Esophagus muscularis mucosa (tissue), 4 donors: ENCODE measurements around the gene PPP2R5B. TPM values are rescaled to one million over a fixed set of nuclear protein-coding genes. Genes with fewer than 3 reads are reported as not detected.

ENCODE experiments used
- DNase-seq: peaks from one replicate; pipeline ENCODE4 v3.0.0-alpha.2; 2017; ENCODE audit errors: extremely low spot score
- H3K27ac ChIP-seq, 4 donors: fragments of 200-600 bp; sonication (generic); replicated peaks in 1 of 4; 1 replicate in 3 of 4; 2 replicates in 1 of 4; pipeline ENCODE4 v1.5.1; 2016 to 2019; ENCODE audit warnings: mild to moderate bottlenecking in 1 of 4
- H3K27me3 ChIP-seq, 4 donors: fragments of 200-600 bp; sonication (generic); one replicate each; pipeline versions ENCODE4 v1.5.1 to v1.6.0; 2016 to 2019
- H3K36me3 ChIP-seq, 4 donors: fragments of 200-600 bp; sonication (generic); one replicate each; pipeline ENCODE4 v1.5.1; 2016 to 2019
- H3K4me1 ChIP-seq, 4 donors: fragments of 200-600 bp; sonication (generic); one replicate each; pipeline ENCODE4 v1.5.1; 2016 to 2019
- H3K4me3 ChIP-seq, 4 donors: fragments of 200-600 bp; sonication (generic); 1 replicate in 2 of 4; 2 replicates in 2 of 4; pipeline ENCODE4 v1.5.1; 2016 to 2019; ENCODE audit warnings: mild to moderate bottlenecking in 4 of 4, moderate library complexity in 1 of 4
- H3K9me3 ChIP-seq, 4 donors: fragments of 200-600 bp; sonication (generic); 1 replicate in 3 of 4; 2 replicates in 1 of 4; pipeline ENCODE4 v1.5.1; 2016 to 2019
- CTCF ChIP-seq, 3 experiments: fragments of 200-600 bp in 2 of 3; fragments of 450-650 bp in 1 of 3; sonication (generic) in 2 of 3; IDR thresholded peaks; one replicate each; pipeline ENCODE4 v1.5.1; 2017 to 2019; ENCODE audit warnings: antibody characterized with exemption in 3 of 3, mild to moderate bottlenecking in 2 of 3, moderate library complexity in 1 of 3
- EP300 ChIP-seq: sonication (generic); formaldehyde crosslinking; IDR thresholded peaks from one replicate; pipeline ENCODE4 v1.6.1; 2017; ENCODE audit warnings: antibody characterized with exemption
- POLR2A ChIP-seq: fragments of 450-650 bp; IDR thresholded peaks from one replicate; pipeline ENCODE4 v1.6.1; 2017; ENCODE audit warnings: antibody characterized with exemption, moderate library complexity, mild to moderate bottlenecking, low read depth
- POLR2AphosphoS5 ChIP-seq, 2 donors: sonication (generic); formaldehyde crosslinking; IDR thresholded peaks; one replicate each; pipeline ENCODE4 v1.6.1; 2017; ENCODE audit warnings: antibody characterized with exemption in 2 of 2
- WGBS: methylation state at CpG from one replicate; pipeline ENCODE4 v1.1.5; 2018; 5-methylcytosine and 5-hydroxymethylcytosine counted together
- intact Hi-C: fragments of 100-400 bp; cut with DNase I; formaldehyde crosslinking; loops from one replicate; pipeline ENCODE4 v1.15.1; 2023
- total RNA-seq, 4 donors: library from RNA; depleted of rRNA; stranded (reverse); fragments of >200 nt; gene quantifications; one replicate each; pipeline versions ENCODE4 v1.1.0 to v1.2.1, GENCODE V29; 2016

PPP2R5B gene
- total RNA-seq, 4 donors from 2014 or later, result 24.1 to 38.8 (median 29.0) TPM

- Histone ChIP-seq H3K4me3 (no peak overlapping the region), H3K4me1 (no peaks in the 10 kb centered on the region), H3K27me3 (peaks cover 0 to 4% (median 0%) of the 10 kb centered on the region in 4 donors), H3K36me3 (no peaks in the 10 kb centered on the region), H3K27ac (no peak overlapping the region), H3K9me3 (no peaks in the 10 kb centered on the region)
- intact Hi-C loops, result no loop called here
- WGBS, result 53% methylated on average over 5 of the region's 5 CpGs
- TF ChIP-seq CTCF (IDR thresholded peaks at IDR 0.05) (no peak), POLR2A (no peak), POLR2AphosphoS5 (IDR thresholded peaks at IDR 0.05) (no peak), EP300 (no peak)
- no peak for DNase-seq
Measured at GRCh38 chr11:64947208-64947814, 22.8 kb downstream of the PPP2R5B start.

- intact Hi-C loops, result no loop called here
- DNase-seq, result no peak
- TF ChIP-seq EP300 (no peak), POLR2AphosphoS5 (IDR thresholded peaks at IDR 0.05) (no peak), POLR2A (no peak), CTCF (IDR thresholded peaks at IDR 0.05) (no peak)
- Histone ChIP-seq H3K4me3 (no peak overlapping the region), H3K4me1 (no peaks in the 10 kb centered on the region), H3K27ac (no peak overlapping the region), H3K36me3 (no peaks in the 10 kb centered on the region), H3K27me3 (peaks cover 0 to 6% (median 0%) of the 10 kb centered on the region in 4 donors), H3K9me3 (no peaks in the 10 kb centered on the region)
- 69% methylated on average over 4 of the region's 4 CpGs for WGBS
Measured at GRCh38 chr11:64951529-64951928, 27.0 kb downstream of the PPP2R5B start.

GRCh38 chr11:64954201-64954600 lies 29.7 kb downstream of the PPP2R5B start:
- no peak overlapping the region for H3K4me3 ChIP-seq
- no peaks in the 10 kb centered on the region for H3K36me3 ChIP-seq
- peaks cover 0 to 11% (median 0%) of the 10 kb centered on the region in 4 donors for H3K27me3 ChIP-seq
- no peak for TF ChIP-seq POLR2AphosphoS5 (IDR thresholded peaks at IDR 0.05)
- no peak for TF ChIP-seq POLR2A
- TF ChIP-seq EP300, result no peak
- no peak for TF ChIP-seq CTCF (IDR thresholded peaks at IDR 0.05)
- H3K4me1 ChIP-seq, result no peaks in the 10 kb centered on the region
- H3K9me3 ChIP-seq, result no peaks in the 10 kb centered on the region
- WGBS, result 44% methylated on average over 5 of the region's 5 CpGs
- DNase-seq, result no peak
- H3K27ac ChIP-seq, result no peak overlapping the region
- intact Hi-C loops, result no loop called here

GRCh38 chr11:64959498-64959897 lies 35.0 kb downstream of the PPP2R5B start:
- no peak for DNase-seq
- intact Hi-C loops, result no loop called here
- no peaks in the 10 kb centered on the region for H3K4me1 ChIP-seq
- no peak overlapping the region for H3K4me3 ChIP-seq
- 75% methylated on average over 3 of the region's 3 CpGs for WGBS
- H3K9me3 ChIP-seq, result no peaks in the 10 kb centered on the region
- no peak overlapping the region for H3K27ac ChIP-seq
- H3K27me3 ChIP-seq, result peaks cover 0 to 5% (median 0%) of the 10 kb centered on the region in 4 donors
- no peaks in the 10 kb centered on the region for H3K36me3 ChIP-seq
- TF ChIP-seq POLR2AphosphoS5 (IDR thresholded peaks at IDR 0.05) (no peak), POLR2A (no peak), EP300 (no peak), CTCF (IDR thresholded peaks at IDR 0.05) (no peak)

- no peaks in the 10 kb centered on the region for H3K36me3 ChIP-seq
- H3K27me3 ChIP-seq, result peaks cover 0 to 5% (median 0%) of the 10 kb centered on the region in 4 donors
- no peaks in the 10 kb centered on the region for H3K9me3 ChIP-seq
- intact Hi-C loops, result no loop called here
- DNase-seq, result no peak
- H3K4me3 ChIP-seq, result no peak overlapping the region
- 55% methylated on average over 4 of the region's 4 CpGs for WGBS
- no peak overlapping the region for H3K27ac ChIP-seq
- no peaks in the 10 kb centered on the region for H3K4me1 ChIP-seq
- no peak for TF ChIP-seq CTCF (IDR thresholded peaks at IDR 0.05)
- TF ChIP-seq POLR2AphosphoS5 (IDR thresholded peaks at IDR 0.05), result no peak
- no peak for TF ChIP-seq POLR2A
- no peak for TF ChIP-seq EP300
Measured at GRCh38 chr11:64960719-64961118, 36.2 kb downstream of the PPP2R5B start.
